ENCODE results near the gene ZBTB39.
"Not testable (repeated sequence)": the region's sequence is repeated elsewhere in the genome, so short reads cannot be mapped to it uniquely, and the experiment has no call there.

DNA sequence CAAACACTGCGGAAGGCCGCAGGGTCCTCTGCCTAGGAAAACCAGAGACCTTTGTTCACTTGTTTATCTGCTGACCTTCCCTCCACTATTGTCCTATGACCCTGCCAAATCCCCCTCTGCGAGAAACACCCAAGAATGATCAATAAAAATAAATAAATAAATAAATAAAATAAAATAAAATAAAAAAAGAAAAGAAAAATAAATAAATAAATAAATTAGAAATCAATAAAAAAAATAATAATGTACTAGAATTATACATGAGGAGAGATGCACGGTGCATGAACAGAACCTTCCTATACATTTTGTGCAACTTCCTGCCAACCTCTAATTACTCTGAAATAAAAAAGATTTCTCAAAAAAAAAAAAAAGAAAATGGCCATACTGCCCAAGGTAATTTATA, 41.2 kb downstream of the ZBTB39 start:
- not testable (repeated sequence) for TF ChIP-seq EZH2phosphoT487 (IDR thresholded peaks at IDR 0.05; ENCODE audit: insufficient read depth, low read depth); EZH2 (IDR thresholded peaks at IDR 0.05; ENCODE audit: insufficient read depth, poor library complexity, severe bottlenecking)

Data from GM23248 (cell line).